Suppressor macrophage treated with lipopolysaccharide for 4 hours (primary cell): ENCODE data around the gene FOXK2.
"Not testable (repeated sequence)": the region's sequence is repeated elsewhere in the genome, so short reads cannot be mapped to it uniquely, and the experiment has no call there.

ENCODE experiments used
- DNase-seq: peaks from one replicate; pipeline ENCODE4 v3.0.0-alpha.2; 2020

FOXK2 gene

DNA sequence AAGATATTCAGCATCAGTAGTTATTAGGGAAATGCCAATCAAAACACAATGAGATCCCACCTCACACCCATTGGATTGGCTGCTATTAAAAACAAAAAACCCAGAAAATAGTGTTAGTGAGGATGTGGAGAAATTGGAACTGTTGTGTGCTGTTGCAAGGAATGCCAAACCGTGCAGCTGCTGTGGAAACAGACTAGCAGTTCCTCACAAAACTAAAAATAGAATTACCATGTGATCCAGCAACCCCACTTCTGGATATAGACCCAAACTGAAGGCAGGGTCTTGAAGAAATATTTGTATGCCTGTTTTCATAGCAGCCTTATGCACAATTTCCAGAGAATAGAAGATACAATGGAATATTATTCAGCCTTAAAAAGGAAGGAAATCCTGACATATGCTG, 46.0 kb downstream of the FOXK2 start:
- no peak for DNase-seq

DNA sequence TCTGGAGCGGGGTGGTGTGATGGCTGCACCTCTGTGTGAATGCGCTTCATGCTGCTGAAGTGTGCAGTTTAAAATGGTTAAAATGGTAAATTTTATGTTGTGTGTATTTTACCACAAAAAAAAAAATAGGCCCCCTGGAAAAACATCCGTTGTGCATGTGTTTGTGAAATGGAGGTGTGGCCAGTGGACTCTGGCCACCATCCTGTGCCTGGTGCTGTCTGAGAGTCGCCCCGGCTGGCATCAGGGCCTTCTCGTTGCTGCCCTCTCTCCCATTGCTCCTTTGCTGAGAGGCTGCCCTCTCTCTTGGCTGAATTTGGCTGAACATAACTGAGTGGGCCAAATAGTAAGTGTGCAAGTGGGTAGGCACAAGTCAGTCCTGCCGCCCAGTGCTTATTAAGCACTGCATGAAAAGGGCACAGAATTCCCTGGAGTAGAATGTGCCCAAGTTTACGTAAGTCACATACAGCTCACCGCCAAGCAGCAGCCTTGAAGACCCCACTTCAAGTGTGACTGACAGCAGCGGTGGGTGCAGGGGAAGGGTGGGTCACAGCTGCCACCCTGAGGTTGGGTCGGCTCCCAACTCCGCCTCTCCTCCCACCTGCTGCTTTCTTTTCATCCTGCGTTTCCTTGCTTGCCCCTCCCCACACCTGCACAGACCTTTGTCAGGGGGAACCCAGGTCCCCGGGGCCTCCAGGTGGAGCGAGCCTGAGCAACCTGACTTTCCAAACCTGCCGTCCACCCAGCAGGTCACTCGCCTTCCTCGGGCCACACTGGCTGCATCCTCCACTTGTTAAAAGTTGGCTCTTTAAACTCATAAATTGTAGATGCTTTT, 46.8 kb downstream of the FOXK2 start:
- DNase-seq = no peak

DNA sequence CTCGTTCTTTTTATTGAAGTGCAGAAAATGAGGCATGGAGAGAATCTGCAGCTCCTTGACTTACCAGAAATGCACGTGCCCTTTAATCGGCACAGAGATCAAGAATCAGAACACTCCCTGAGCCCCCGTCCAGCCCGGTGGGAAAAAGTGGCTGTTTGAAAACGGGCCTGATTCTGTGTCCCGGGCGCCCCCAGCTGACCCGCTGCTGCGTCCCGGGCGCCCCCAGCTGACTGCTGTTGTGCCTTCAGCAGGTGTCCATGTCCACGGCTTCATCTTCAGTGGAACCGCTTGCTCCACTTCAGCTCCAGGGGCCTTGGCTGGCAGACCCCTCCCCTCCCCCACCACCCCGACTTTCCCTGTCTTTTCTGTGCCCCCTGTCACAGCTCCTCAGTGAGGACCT, 47.8 kb downstream of the FOXK2 start:
- DNase-seq = no peak

DNA sequence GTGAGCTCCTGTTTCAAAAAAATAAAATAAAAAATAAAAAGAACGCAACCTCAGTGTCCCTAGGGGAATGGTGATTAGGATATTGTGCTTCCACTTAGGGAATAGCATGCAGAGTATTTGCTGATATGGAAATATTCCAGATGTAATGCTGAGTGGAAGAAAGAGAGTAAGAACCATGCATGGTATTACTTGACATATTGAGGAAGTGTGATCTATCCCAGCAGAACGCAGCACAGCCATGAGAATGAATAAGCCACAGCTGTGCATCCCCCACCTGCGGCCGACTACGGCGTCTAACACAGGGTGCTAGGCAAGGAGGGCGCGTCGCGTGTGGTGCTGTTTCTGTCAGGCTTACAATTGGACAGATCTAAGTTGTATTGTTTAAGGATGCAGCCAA, 49.5 kb downstream of the FOXK2 start:
- no peak for DNase-seq

DNA sequence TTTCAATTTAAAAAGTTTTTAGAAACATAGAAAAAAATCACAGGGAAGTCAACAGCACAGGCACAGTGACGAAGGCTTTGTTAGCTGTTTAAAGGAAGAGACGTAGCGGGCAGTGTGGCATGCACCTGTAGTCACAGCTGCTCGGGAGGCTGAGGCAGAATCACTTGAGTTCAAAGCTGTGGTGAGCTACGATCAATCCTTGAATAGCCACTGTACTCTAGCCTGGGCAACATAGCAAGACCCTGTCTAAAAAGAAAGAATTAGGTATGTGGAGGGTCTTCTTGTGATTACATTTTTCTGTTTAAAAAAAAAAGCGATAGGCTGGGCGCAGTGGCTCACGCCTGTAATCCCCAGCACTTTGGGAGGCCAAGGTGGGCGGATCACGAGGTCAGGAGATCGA, 50.1 kb downstream of the FOXK2 start:
- DNase-seq = no peak

GRCh38 chr17:82570277-82570676, 50.7 kb downstream of the FOXK2 start:
- DNase-seq = no peak

DNA sequence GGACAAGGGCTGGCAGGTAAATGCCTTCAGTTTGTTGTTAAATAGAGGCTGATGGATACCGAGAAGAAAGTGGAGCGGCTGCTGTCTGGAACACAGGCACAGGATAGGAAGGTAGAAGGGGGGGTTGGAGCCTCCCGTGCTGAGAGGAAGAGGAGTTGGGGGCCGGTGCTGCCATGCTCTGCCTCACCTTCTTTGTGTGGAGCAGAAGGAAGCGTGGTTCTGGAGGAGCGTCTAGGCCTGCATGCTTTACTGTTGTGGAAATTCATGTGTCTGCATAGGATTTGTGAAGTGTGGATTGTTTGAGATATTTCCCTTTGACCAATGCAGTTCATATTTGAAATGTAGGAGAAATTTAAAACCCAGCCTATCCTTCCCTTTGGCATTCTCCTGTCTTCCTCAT, 52.3 kb downstream of the FOXK2 start:
- DNase-seq = no peak

- no peak for DNase-seq
Measured at GRCh38 chr17:82574041-82574440, 54.5 kb downstream of the FOXK2 start.

GRCh38 chr17:82575581-82576221, 56.2 kb downstream of the FOXK2 start:
- DNase-seq = not testable (repeated sequence)

GRCh38 chr17:82577300-82577699, 57.8 kb downstream of the FOXK2 start:
- no peak for DNase-seq

- DNase-seq = not testable (repeated sequence)
Measured at GRCh38 chr17:82579969-82580368, 60.4 kb downstream of the FOXK2 start.

DNA sequence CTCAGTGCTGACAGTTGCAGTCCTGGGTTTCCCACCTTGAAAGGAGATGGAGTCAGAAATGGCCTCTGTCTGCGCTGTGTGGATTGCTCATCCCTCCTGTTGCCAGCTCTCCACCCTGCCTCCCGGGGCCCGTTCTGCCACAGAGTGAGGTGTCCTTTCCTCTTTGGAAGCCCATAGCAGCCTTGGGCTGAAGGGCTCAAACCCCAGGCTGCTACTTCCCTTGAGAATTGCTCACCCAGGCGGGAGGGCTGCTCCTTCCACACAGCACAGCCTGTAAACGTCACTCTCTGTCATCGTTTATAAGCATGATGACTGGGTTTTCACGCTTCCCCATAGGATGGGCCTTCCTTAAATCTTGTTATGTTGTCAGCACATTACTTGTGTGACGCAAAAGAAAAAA, 62.7 kb downstream of the FOXK2 start:
- DNase-seq = peak; percentile 39

- no peak for DNase-seq
Measured at GRCh38 chr17:82582709-82583108, 63.2 kb downstream of the FOXK2 start.

- DNase-seq = no peak
Measured at GRCh38 chr17:82583720-82584234, 64.2 kb downstream of the FOXK2 start.

- DNase-seq = not testable (repeated sequence)
Measured at GRCh38 chr17:82585935-82586575, 66.5 kb downstream of the FOXK2 start.

GRCh38 chr17:82586576-82587233, 67.2 kb downstream of the FOXK2 start:
- no peak for DNase-seq

DNA sequence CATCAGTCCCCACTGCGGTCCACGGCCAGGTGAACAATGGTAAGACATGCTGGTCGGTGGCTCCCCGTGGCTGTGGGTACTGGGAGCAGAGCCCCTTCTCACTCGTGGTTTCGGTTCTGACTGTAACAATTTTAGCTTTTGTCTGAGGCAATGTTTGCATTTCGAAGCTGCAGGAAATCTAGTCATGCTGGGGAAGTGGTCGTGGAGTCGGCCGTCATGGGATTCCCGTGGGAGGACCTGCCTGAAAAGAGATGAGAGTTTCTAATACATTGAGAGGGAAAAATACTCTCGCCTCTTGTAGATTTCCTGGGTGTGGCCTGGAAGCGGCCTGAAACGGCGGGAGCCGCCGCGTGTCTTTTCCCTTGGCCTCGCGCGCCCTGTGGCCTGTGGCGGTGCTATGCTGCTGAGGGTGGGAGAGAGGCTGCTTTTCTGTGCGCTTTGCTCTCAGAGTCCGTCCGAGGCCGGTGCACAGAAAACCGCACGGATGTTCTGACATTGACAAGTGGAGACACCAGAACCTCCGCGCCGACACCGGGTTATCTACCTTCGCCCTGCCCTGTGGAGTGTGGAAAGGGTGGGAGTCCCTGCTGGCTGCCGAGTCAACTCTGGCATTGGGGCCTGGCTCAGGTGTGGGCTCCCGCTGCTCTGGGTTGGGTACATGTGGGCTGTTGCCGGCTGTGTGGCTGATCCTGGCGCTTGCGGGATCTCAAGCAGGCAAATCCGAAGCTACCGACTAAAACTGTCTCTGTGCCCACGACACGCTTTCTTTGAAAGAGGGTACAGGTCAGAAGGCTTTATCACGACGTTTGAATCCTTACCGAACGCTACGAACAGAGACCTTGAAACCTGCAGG, 67.9 kb downstream of the FOXK2 start:
- DNase-seq = peak; percentile 81

DNA sequence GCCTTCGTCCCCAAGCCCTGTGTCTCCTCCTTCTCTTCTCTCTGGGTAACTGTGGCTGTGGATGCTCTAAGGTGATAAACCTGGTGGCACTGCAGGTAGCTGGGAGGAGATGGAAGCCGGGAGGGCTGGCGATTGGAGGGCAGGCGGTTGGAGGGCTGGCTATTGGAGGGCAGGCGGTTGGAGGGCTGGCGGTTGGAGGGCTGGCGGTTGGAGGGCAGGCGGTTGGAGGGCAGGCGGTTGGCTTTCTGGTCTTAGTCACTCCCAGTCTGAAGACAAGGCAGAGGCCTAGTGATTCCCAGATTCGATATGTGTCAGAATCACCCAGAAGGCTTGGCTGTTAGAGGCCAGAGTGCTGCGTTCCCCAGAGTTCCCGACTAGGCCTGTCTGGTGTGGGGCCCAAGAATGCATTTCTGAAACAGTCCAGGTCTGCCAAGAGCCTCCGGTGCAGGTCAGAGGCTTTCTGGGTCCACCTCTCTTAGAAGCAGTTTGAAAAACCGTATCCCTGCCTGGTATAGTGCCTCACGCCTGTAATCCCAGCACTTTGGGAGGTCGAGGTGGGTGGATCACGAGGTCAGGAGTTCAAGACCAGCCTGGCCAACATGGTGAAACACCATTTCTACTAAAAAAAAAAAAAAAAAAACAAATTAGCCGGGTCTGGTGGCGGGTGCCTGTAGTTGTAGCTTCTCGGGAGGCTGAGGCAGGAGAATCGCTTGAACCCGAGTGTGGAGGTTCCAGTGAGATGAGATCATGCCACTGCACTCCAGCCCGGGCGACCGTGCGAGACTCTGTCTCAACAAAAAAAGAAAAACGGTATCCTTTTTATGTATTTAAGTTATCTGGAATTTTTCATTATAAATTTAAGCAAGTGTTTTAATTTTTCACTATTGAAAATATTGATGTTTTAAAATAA, 69.0 kb downstream of the FOXK2 start:
- no peak for DNase-seq

DNA sequence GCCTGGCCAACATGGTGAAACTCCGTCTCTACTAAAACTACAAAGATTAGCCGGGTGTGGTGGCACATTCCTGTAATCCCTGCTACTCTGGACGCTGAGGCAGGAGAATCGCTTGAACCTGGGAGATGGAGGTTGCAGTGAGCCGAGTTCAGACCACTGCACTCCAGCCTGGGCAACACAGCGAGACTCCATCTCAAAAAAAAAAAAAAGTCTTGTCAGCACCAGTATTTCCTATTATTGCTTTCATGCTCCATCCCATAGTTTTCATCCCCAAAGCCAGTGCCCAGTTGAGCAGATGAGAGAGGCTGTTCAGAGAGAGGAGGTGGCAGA, 70.3 kb downstream of the FOXK2 start:
- no peak for DNase-seq

- no peak for DNase-seq
Measured at GRCh38 chr17:82590216-82590615, 70.7 kb downstream of the FOXK2 start.

DNA sequence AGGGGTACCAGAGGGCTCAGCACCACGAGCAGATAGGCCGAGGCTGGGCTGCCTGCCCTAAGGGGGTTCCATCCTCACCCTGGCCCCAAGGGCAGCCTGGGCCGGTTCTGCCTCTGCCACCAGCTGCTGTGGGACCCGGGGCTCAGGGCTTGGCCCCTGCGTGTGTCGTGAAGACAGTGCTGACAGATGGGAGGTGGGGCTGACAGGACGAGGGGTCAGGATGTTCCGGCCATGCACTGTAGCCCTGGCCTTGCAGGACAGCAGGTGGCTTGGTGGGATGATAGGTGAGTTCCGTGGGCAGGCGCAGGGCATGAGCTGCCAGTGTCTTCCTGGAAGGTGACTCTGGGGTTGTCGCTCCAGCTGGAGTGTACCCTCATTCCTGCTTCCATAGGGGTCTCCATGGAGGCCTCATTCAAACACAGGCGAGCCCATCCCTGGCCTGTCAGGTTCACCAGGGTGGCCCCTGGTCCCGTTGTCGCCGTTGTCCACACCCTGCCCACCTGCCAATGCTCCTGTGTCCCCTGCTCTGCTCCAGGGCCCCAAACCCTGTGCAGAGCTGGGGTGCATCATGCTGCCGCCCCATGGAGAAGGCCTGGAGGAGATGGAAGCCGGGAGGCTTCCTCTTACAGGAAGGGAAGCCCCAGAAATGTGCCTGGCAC, 71.5 kb downstream of the FOXK2 start:
- DNase-seq = no peak
